ENCODE results near the gene RAET1L. TPM values are rescaled to one million over a fixed set of nuclear protein-coding genes. Genes with fewer than 3 reads are reported as not detected.

RAET1L gene
- total RNA-seq, 1 experiment from 2014 or later, result 1.2 TPM

DNA sequence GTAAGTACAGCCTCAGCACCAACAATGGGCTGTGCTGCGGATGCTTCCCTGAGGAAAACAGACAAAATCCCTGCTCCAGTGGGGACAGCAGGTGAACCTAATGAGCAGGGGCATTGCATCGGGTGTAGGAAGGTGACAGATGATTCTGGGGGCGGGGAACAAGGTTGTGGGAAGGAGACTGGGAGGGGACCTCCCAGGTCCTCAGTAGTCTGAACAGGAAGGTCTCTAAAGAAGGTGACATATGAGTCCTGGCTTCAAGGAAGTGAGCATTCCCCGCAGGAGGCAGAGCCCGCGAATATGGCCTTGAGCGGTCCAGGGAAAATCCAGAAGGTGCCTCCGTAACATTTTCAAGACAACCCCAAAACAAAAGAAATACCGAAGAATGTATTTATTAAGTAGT is 42.2 kb downstream of the RAET1L start:
- no peak for DNase-seq (ENCODE audit: unreplicated experiment)
- ChIA-PET POLR2A (no interaction called here), CTCF (no interaction called here)
- H3K27ac Mint-ChIP-seq (ENCODE audit: low read depth, unreplicated experiment), result no peak overlapping the region
- no peak overlapping the region for H3K4me3 Mint-ChIP-seq (ENCODE audit: unreplicated experiment)
- TF ChIP-seq, protein P1, sequence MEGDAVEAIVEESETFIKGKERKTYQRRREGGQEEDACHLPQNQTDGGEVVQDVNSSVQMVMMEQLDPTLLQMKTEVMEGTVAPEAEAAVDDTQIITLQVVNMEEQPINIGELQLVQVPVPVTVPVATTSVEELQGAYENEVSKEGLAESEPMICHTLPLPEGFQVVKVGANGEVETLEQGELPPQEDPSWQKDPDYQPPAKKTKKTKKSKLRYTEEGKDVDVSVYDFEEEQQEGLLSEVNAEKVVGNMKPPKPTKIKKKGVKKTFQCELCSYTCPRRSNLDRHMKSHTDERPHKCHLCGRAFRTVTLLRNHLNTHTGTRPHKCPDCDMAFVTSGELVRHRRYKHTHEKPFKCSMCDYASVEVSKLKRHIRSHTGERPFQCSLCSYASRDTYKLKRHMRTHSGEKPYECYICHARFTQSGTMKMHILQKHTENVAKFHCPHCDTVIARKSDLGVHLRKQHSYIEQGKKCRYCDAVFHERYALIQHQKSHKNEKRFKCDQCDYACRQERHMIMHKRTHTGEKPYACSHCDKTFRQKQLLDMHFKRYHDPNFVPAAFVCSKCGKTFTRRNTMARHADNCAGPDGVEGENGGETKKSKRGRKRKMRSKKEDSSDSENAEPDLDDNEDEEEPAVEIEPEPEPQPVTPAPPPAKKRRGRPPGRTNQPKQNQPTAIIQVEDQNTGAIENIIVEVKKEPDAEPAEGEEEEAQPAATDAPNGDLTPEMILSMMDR (IDR thresholded peaks at IDR 0.05; ENCODE audit: unreplicated experiment), result no peak
- no TSS peak for BruUV-seq (replicated peaks)
- intact Hi-C loops (cut with micrococcal nuclease), result no loop called here
- H3K36me3 Mint-ChIP-seq (ENCODE audit: insufficient read depth, unreplicated experiment), result no peaks in the 10 kb centered on the region
- H3K27me3 Mint-ChIP-seq (ENCODE audit: insufficient read depth, unreplicated experiment), result peaks cover 89% of the 10 kb centered on the region
- no peaks in the 10 kb centered on the region for H3K4me1 Mint-ChIP-seq (ENCODE audit: insufficient read depth, unreplicated experiment)
- H3K9me3 Mint-ChIP-seq (ENCODE audit: unreplicated experiment), result peaks cover 4% of the 10 kb centered on the region

DNA sequence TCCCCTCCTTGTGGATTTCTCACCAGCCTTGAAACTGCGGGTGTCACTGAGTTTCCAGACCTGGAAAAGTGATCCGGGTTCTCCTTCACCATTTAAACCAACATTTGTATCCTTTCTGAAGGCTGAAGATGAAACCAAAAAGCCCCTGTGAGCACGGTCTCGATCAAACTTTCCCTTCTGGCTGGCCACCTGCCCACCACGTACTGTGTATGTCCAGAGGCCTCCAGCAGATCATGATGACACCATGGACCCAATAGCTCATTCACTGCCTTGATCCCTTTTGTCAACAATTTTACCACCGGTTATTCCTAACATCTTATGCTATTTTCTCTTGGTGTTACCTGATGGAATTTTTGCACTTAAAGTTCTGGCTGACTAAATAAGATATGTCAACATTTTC is 46.0 kb downstream of the RAET1L start:
- Mint-ChIP-seq H3K36me3 (ENCODE audit: insufficient read depth, unreplicated experiment) (no peaks in the 10 kb centered on the region), H3K4me1 (ENCODE audit: insufficient read depth, unreplicated experiment) (no peaks in the 10 kb centered on the region), H3K4me3 (ENCODE audit: unreplicated experiment) (no peak overlapping the region), H3K9me3 (ENCODE audit: unreplicated experiment) (no peaks in the 10 kb centered on the region), H3K27me3 (ENCODE audit: insufficient read depth, unreplicated experiment) (peaks cover 73% of the 10 kb centered on the region), H3K27ac (ENCODE audit: low read depth, unreplicated experiment) (no peak overlapping the region)
- BruUV-seq (replicated peaks), result no TSS peak
- DNase-seq (ENCODE audit: unreplicated experiment), result no peak
- intact Hi-C loops (cut with micrococcal nuclease), result no loop called here
- ChIA-PET POLR2A (no interaction called here), CTCF (interaction anchor here (1.1 kb wide), 1 partner anchor 16 kb away, joined by 3 read pairs; no protein-coding TSS in a partner anchor)
- TF ChIP-seq, protein P1 (IDR thresholded peaks at IDR 0.05; ENCODE audit: unreplicated experiment), result no peak

DNA sequence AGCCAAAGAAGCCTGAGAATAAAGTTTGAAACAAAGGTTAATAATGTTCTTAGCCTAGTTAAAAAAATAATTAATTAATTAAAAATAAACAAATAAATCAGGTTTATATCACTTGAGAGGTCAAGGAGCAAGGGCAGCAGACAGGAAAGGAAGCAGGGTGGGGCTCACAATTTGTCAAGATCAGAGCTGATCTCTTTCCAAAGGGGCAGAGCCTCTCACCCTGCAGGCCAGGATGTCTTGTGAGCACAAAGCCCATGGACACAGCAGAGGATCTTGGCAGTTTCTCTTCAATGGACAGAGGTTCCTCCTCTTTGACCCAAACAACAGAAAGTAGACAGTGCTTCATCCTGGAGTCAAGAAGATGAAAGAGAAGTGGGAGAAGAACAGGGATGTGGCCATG is 46.7 kb downstream of the RAET1L start:
- POLR2A ChIA-PET, result no interaction called here
- DNase-seq (ENCODE audit: unreplicated experiment), result no peak
- H3K4me1 Mint-ChIP-seq (ENCODE audit: insufficient read depth, unreplicated experiment), result no peaks in the 10 kb centered on the region
- no peaks in the 10 kb centered on the region for H3K36me3 Mint-ChIP-seq (ENCODE audit: insufficient read depth, unreplicated experiment)
- CTCF ChIA-PET, result interaction anchor here (0.6 kb wide), 1 partner anchor 73 kb away, joined by 3 read pairs; no protein-coding TSS in a partner anchor
- H3K27ac Mint-ChIP-seq (ENCODE audit: low read depth, unreplicated experiment), result no peak overlapping the region
- H3K9me3 Mint-ChIP-seq (ENCODE audit: unreplicated experiment), result no peaks in the 10 kb centered on the region
- no peak overlapping the region for H3K4me3 Mint-ChIP-seq (ENCODE audit: unreplicated experiment)
- BruUV-seq (replicated peaks), result no TSS peak
- intact Hi-C loops (cut with micrococcal nuclease), result no loop called here
- TF ChIP-seq, protein P1 (IDR thresholded peaks at IDR 0.05; ENCODE audit: unreplicated experiment), result no peak
- peaks cover 70% of the 10 kb centered on the region for H3K27me3 Mint-ChIP-seq (ENCODE audit: insufficient read depth, unreplicated experiment)

DNA sequence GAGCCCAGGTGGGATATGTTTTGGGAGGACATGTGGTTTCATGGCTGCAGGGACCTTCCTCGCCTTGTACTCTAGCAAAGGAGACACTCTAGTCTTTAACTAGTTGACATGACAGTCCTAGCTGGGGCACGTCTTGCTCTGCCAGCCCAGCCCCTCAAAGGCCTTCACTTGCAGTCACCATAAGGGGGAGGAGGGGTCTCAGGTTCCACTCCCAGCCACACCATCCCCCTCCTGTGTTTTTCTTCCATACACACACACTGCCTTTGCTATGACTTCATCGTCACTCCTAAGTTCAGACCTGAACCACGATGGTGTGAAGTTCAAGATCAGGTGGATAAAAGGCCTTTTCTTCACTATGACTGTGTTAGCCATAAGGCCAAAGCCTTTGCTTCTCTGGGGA is 48.1 kb downstream of the RAET1L start:
- H3K27me3 Mint-ChIP-seq (ENCODE audit: insufficient read depth, unreplicated experiment), result peaks cover 56% of the 10 kb centered on the region
- H3K9me3 Mint-ChIP-seq (ENCODE audit: unreplicated experiment), result no peaks in the 10 kb centered on the region
- CTCF ChIA-PET, result no interaction called here
- POLR2A ChIA-PET, result no interaction called here
- TF ChIP-seq, protein P1 (IDR thresholded peaks at IDR 0.05; ENCODE audit: unreplicated experiment), result no peak
- no peak overlapping the region for H3K4me3 Mint-ChIP-seq (ENCODE audit: unreplicated experiment)
- no peak overlapping the region for H3K27ac Mint-ChIP-seq (ENCODE audit: low read depth, unreplicated experiment)
- H3K4me1 Mint-ChIP-seq (ENCODE audit: insufficient read depth, unreplicated experiment), result no peaks in the 10 kb centered on the region
- BruUV-seq (replicated peaks), result no TSS peak
- intact Hi-C loops (cut with micrococcal nuclease), result no loop called here
- H3K36me3 Mint-ChIP-seq (ENCODE audit: insufficient read depth, unreplicated experiment), result no peaks in the 10 kb centered on the region
- no peak for DNase-seq (ENCODE audit: unreplicated experiment)
